Measurements from ENCODE around the gene AARS2.

- no peak for TF ChIP-seq CTCF (IDR thresholded peaks at IDR 0.05)
- TF ChIP-seq POLR2A (IDR thresholded peaks at IDR 0.05): no peak
These were observed 40.6 kb downstream of the AARS2 start for GRCh38 chr6:44272529-44272928.
